DND-41 (cell line): ENCODE data around the gene PSMB8.

Source experiments
- ATAC-seq: fragments of 200-7000 bp; cut with Tn5 transposase; 3 replicates; pipeline ENCODE4 v1.9.1; 2021; ENCODE audit warnings: low read depth; ENCODE audit not compliant: insufficient read depth
- DNase-seq: peaks from one replicate; pipeline ENCODE4 v3.0.0-alpha.2; 2020
- H2AFZ ChIP-seq: 2 replicates; pipeline ENCODE4 v1.6.0; 2012; ENCODE audit warnings: low read depth, low read length
- H3K27ac ChIP-seq: 2 replicates; pipeline ENCODE4 v1.5.1; 2012; ENCODE audit warnings: low read length, inconsistent platforms
- H3K27me3 ChIP-seq: fragments of 200-600 bp; sonication (generic); 2 replicates; pipeline ENCODE4 v1.6.0; 2012; ENCODE audit warnings: low read length, mild to moderate bottlenecking, inconsistent platforms; ENCODE audit not compliant: insufficient read depth, poor library complexity
- H3K36me3 ChIP-seq: 2 replicates; pipeline ENCODE4 v1.5.1; 2012; ENCODE audit warnings: low read length, inconsistent platforms; ENCODE audit not compliant: insufficient read depth
- H3K4me1 ChIP-seq: 2 replicates; pipeline ENCODE4 v1.5.1; 2012; ENCODE audit warnings: mild to moderate bottlenecking, low read length; ENCODE audit not compliant: insufficient read depth
- H3K4me2 ChIP-seq: 2 replicates; pipeline ENCODE4 v1.6.0; 2012; ENCODE audit warnings: mild to moderate bottlenecking, moderate library complexity, low read length, inconsistent platforms; ENCODE audit not compliant: insufficient read depth
- H3K4me3 ChIP-seq, 2 experiments: fragments of 200-600 bp in 1 of 2; shearing (Covaris generic) in 1 of 2; 2 replicates each; pipeline ENCODE4 v1.5.1; 2012 to 2016; ENCODE audit warnings: inconsistent platforms in 2 of 2, low read length in 2 of 2, mild to moderate bottlenecking in 2 of 2, low read depth in 1 of 2, moderate library complexity in 1 of 2
- H3K79me2 ChIP-seq: 2 replicates; pipeline ENCODE4 v1.6.0; 2012; ENCODE audit warnings: low read length, inconsistent platforms; ENCODE audit not compliant: insufficient read depth
- H3K9ac ChIP-seq: 2 replicates; pipeline ENCODE4 v1.6.0; 2012; ENCODE audit warnings: low read depth, mild to moderate bottlenecking, inconsistent platforms, low read length, moderate library complexity
- H3K9me3 ChIP-seq: 2 replicates; pipeline ENCODE4 v1.5.1; 2012; ENCODE audit warnings: low read length, moderate library complexity, mild to moderate bottlenecking, inconsistent platforms; ENCODE audit not compliant: insufficient read depth, severe bottlenecking
- H4K20me1 ChIP-seq: 2 replicates; pipeline ENCODE4 v1.6.0; 2012; ENCODE audit warnings: low read length; ENCODE audit not compliant: insufficient read depth
- CTCF ChIP-seq: IDR thresholded peaks from 2 replicates; pipeline ENCODE4 v1.5.1; 2012; ENCODE audit warnings: borderline replicate concordance, low read length, moderate library complexity, mild to moderate bottlenecking; ENCODE audit not compliant: poor library complexity, severe bottlenecking; ENCODE audit errors: extremely low read depth
- EZH2 ChIP-seq: IDR thresholded peaks from 3 replicates; pipeline ENCODE4 v1.6.1; 2012; ENCODE audit warnings: borderline replicate concordance, low read depth, mild to moderate bottlenecking, moderate library complexity, low read length, inconsistent platforms; ENCODE audit not compliant: severe bottlenecking

PSMB8 gene

DNA sequence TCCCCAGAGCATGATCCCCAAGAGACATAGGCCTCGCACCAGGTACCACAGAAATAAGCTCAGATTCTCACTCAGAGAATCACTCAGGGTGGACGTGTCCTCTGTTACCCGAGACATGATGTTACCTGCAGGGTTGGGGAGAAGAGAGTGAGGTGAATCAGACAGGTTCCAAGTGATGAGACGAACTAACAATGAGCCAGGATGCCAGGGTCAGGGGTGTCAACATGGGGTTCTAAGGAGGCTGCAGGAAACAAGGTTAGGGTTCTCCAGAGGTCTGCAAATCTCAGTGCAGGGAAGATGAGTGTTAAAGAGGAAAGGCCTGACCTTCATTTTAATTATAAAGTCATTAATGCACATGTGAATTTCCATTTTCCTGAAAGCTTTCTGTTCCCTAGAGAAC lies 7.2 kb upstream of the PSMB8 start:
- Histone ChIP-seq H2AFZ (no peak overlapping the region), H3K4me1 (peaks cover 41% of the 10 kb centered on the region), H3K4me3 (no peak overlapping the region), H3K27ac (no peak overlapping the region), H4K20me1 (no peaks in the 10 kb centered on the region), H3K4me2 (no peak overlapping the region), H3K9ac (no peak overlapping the region), H3K9me3 (no peaks in the 10 kb centered on the region), H3K27me3 (no peaks in the 10 kb centered on the region), H3K36me3 (peaks cover 37% of the 10 kb centered on the region), H3K79me2 (peaks cover 32% of the 10 kb centered on the region)
- ATAC-seq (no peak), DNase-seq (no peak)
- TF ChIP-seq CTCF (no peak), EZH2 (no peak)

DNA sequence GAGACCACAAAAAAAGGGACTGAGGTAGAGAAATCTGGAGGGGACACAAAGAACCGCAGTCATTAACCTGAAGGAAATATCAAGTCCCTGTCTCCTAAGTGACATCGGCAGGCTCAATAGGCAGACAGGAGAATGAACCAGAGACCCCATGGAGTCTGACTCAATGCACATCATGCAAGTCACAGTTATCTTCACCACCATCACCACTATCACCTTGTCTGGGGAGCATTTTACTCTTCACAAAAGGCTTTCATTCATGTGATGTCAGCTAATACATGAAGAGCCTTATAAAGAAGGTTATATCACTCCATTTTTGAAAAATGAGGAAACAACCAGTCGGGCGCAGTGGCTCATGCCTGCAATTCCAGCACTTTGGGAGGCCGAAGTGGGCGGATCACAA lies 5.3 kb upstream of the PSMB8 start:
- Histone ChIP-seq H3K79me2 (peaks cover 15% of the 10 kb centered on the region), H3K4me2 (no peak overlapping the region), H3K9ac (no peak overlapping the region), H3K36me3 (peaks cover 37% of the 10 kb centered on the region), H3K27me3 (no peaks in the 10 kb centered on the region), H4K20me1 (no peaks in the 10 kb centered on the region), H2AFZ (no peak overlapping the region), H3K4me1 (peaks cover 41% of the 10 kb centered on the region), H3K4me3 (no peak overlapping the region), H3K9me3 (no peaks in the 10 kb centered on the region), H3K27ac (no peak overlapping the region)
- no peak for DNase-seq
- ATAC-seq: no peak
- TF ChIP-seq EZH2 (no peak), CTCF (no peak)

DNA sequence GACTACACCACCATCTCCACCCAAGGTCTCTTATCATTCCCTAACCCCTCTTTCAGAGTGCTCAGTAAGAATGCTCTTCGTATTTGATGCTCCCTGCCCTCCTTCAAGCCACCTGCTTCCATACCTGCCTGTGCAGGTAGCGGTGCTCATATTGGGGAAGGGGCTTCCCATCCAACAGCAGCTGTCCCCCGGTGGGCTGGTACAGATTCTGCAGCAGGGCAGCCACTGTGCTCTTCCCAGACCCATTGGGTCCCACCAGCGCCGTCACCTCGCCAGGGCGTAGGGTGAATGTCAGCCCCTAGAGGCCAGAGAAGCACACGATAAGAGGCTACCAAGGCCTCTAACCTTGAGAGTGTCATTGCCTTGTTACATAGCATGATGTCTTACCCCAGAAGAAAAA lies 3.9 kb upstream of the PSMB8 start:
- ATAC-seq: no peak
- Histone ChIP-seq H3K4me1 (peaks cover 45% of the 10 kb centered on the region), H3K36me3 (peaks cover 38% of the 10 kb centered on the region)

GRCh38 chr6:32847004-32847403 lies 3.2 kb upstream of the PSMB8 start:
- DNase-seq (no peak), ATAC-seq (no peak)
- Histone ChIP-seq H3K9ac (no peak overlapping the region), H3K79me2 (peaks cover 27% of the 10 kb centered on the region), H3K27me3 (no peaks in the 10 kb centered on the region), H2AFZ (no peak overlapping the region), H3K27ac (no peak overlapping the region), H3K36me3 (peaks cover 46% of the 10 kb centered on the region), H3K9me3 (no peaks in the 10 kb centered on the region), H3K4me2 (no peak overlapping the region), H4K20me1 (no peaks in the 10 kb centered on the region), H3K4me3 (no peak overlapping the region), H3K4me1 (peaks cover 45% of the 10 kb centered on the region)
- TF ChIP-seq CTCF (no peak), EZH2 (no peak)

More for the DNA sequence above, 3.9 kb upstream of the PSMB8 start:
- no peak overlapping the region for H3K27ac ChIP-seq
- no peak for DNase-seq
- no peak overlapping the region for H3K9ac ChIP-seq
- H3K9me3 ChIP-seq: no peaks in the 10 kb centered on the region
- H3K27me3 ChIP-seq: no peaks in the 10 kb centered on the region
- H3K4me2 ChIP-seq: no peak overlapping the region
- no peak for TF ChIP-seq EZH2
- no peak overlapping the region for H2AFZ ChIP-seq
- H3K79me2 ChIP-seq: peaks cover 27% of the 10 kb centered on the region
- no peak overlapping the region for H3K4me3 ChIP-seq
- no peaks in the 10 kb centered on the region for H4K20me1 ChIP-seq
